CD4-positive, alpha-beta T cell treated with Interleukin-6 at 100 ng/mL for 8 hours (primary cell): ENCODE measurements around the gene RPL7A.
"Not testable (repeated sequence)": the region's sequence is repeated elsewhere in the genome, so short reads cannot be mapped to it uniquely, and the experiment has no call there.

Source experiments
- DNase-seq: peaks from one replicate; pipeline ENCODE4 v3.0.0-alpha.2; 2020; ENCODE audit warnings: mixed read lengths, low spot score

Gene RPL7A

GRCh38 chr9:133327834-133328484, 20.1 kb upstream of the RPL7A start:
- DNase-seq: no peak

DNA sequence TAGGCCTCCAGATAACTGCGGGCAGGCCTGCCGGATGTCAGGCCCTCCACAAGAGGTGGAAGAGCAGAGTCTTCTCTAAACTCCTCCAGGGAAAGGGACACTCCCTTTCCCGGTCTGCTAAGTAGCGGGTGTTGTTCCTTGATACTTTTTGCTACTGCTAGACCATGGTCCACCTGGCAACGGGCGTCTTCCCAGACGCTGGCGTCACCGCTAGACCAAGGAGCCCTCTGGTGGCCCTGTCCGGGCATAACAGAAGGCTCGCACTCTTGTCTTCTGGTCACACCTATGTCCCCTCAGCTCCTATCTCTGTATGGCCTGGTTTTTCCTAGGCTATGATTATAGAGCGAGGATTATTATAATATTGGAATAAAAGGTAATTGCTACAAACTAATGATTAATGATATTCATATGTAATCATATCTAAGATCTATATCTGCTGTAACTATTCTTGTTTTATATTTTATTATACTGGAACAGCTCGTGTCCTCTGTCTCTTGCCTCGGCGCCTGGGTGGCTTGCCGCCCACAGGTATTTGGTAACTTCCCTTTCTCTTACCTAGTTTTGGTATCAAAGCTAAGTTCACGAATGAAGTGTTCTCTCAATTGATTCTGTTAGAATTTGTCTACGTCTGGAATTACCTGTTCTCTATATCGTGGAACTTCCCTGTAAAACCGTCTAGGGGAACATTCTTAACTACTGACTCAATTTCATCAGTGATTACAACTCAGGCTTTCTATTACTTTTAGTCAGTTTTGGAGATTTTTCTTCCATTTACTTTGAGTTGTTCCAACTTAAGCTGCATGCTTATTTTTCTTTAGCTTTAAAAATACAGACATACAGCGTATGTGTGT, 18.5 kb upstream of the RPL7A start:
- not testable (repeated sequence) for DNase-seq

DNA sequence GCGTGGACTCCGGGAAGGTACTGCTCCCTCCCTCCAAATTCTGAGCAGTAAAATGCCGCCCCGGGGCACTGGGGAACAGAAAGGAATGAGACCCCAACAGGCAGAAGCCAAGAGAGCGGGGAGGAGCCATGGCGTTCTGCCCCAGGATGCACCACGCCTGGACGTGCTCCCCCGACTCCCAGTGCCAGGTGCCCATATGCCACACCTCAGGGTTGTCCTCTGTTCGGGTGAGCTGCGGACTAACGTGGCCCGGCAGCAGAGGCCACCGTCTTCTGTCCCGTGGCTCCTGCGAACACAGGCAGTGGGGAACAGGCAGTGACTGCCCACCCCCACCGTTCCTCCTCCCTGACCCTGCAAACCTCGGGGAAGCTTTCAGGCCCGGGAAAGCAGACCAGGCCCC, 16.8 kb upstream of the RPL7A start:
- DNase-seq: no peak

DNA sequence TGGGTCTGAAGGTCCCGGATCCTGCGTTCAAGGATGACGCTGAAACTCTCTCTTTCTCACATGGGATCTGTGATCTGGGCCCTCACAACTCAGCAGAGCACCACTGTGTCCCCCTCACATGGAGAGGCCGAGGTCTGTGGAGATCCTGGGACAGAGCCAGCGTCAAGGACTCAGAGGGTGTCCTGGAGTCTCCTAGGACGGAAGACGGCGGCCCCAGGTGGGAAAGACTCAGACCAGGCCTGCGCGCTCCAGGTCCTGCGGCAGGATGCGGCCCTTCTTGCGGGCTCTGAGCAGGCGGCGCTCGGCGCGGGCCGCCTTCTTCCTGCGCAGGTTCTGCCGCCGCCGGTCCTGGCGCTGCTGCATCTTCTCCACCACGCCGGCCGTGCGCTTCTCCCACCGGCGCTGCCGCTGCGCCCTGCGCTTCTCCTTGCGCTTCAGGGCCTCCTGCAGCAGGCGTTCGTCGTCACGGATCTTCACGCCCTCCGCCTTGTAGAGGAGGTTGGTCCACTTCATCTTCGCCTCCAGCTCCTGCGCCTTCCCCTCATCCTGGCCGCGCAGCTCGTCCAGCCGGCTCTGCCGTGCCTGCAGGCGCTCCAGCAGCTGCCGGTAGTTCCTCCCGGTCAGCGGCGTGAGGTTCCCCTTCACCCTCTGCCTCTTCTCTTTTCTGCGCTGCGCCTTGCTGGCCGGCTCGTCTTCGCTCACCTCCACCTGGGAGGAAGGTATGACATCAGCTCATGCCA, 16.2 kb upstream of the RPL7A start:
- DNase-seq: no peak

DNA sequence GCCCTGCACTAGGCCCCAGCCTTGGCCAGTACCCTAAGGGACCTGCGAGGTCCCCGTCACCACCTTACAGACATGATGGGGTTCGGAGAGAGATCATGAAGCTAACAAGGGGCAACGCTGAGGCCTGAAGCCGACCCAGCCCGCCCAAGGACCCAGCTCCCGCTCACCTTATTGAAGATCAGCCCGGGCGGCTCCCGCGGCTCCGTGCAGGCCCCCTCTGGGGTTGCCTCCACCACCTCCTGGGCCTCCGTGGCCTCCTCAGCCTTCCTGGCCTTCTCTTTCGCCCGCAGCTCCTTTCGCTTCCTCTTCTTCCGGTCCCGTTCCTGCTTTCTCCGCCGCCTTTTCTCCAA, 15.7 kb upstream of the RPL7A start:
- DNase-seq: no peak

GRCh38 chr9:133333011-133333410, 15.0 kb upstream of the RPL7A start:
- DNase-seq: no peak

- no peak for DNase-seq
These were observed 14.5 kb upstream of the RPL7A start for GRCh38 chr9:133333566-133333965.

DNA sequence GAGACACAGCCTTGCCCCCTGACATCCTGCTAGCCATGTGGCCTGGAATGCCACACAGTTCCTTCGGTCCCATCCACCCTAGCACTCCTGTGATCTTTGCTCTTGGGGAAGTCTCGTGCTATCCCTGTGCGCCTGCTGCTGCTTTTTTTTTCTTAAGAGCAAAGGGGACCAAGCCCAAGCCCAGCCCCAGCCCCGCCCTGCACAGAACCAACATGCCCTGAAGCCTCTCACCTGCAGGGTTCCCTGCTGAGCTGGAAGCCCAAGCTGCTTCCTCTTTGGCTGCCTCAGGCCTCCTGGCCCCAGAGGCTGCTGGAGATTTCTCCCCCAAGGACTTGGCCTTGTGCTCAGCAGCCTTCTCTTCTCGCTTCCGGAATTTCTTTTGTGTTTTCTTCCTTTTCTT, 13.9 kb upstream of the RPL7A start:
- DNase-seq: no peak

DNA sequence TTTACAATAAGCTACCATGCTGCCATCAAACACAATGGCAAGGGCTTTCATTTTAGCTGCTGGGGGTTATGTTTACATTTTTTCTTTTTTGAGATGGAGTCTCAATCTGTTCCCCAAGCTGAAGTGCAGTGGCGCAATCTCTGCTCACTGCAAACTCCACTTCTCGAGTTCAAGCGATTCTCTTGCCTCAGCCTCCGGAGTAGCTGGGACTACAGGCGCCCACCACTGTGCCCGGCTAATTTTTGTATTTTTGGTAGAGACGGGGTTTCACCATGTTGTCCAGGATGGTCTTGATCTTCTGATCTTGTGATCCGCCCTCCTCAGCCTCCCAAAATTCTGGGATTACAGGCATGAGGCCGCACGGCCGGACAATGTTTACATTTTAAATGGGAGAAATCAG, 13.1 kb upstream of the RPL7A start:
- DNase-seq: not testable (repeated sequence)

DNA sequence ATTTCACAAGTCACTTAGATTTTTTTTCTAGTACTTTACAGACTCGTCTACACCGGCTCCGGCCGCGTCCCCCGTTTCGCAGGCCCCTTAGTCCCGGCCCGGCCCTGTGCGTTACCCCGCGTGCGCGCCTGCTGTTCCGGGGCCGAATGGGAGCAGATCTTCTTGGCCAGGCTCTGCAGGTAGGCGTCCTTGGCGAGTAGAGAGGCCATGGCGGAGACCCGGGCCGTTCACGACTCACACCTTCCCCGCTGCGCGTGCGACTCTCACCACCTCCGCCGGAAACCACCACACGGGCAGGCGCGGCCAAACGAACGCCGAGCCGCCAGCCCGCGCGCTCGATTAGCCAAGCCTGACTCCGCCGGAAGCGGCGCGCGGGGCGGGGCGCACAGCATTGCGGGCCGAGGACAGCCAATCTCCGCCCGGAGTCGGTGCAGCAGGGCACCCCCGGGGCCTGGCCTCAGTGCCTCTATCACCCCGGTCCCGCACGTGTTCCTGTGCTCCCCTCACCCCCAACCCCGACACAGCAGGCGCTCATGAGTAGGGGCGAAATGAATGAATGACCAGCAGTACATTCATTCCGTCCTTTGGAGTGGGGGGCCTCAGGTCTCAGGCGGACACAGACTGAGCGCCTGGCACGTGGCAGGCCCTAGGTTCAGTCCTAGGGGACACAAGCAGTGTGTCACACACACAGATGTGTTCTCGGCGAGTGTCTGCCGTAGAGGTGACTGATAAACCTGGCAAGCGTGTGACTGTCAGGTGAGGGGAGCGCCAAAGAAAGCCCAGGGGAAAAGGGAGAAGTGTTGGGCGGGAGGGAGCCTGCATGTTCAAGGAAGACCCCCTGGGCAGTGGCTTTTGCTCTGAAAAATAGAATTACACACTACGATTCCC, 11.8 kb upstream of the RPL7A start, which contains the start of gene SURF6:
TSS of gene SURF6 (minus strand) at position 265 of the 888 bp plus-strand sequence. CDS start at position 209, 56 bp downstream.
- DNase-seq: peak; percentile 89

GRCh38 chr9:133339641-133340040, 8.4 kb upstream of the RPL7A start:
- no peak for DNase-seq

- no peak for DNase-seq
These were observed 7.8 kb upstream of the RPL7A start for GRCh38 chr9:133340256-133340655.

- DNase-seq: no peak
These were observed 7.1 kb upstream of the RPL7A start for GRCh38 chr9:133340916-133341315.

DNA sequence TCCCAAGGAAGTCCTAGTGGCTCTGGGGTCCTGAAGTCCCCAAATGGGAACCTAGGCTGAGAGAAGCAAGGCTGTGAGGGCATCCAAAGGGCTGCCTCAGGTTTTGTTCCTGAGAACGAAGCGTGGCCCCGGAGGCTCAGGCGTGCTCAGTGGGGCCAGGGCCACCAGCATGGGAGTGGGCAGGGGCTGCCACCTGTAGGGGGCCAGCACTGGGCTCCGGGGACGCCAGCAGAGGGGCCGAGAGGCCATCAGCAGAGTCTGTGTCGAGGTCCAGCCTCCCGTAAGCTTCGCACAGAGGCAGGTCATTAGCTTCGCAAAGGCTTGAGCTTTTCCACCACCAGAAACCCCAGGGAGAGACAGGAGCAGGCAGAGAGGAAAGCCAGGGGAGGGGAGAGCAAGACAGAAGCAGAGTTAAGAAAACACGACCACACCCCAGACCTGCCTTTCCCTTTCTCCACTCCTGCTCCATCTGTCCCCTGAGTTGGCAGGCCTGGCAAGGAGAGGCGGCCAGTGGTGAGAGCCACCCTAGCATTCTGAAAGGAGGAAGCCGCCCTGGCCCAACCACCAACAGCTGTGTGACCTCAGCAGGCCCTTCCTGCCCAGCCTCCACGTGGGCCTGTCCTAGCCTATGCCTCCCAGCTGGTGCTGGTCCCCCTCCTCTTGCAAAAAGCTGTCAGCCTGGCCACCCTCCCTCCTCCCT, 6.5 kb upstream of the RPL7A start:
- DNase-seq: no peak

DNA sequence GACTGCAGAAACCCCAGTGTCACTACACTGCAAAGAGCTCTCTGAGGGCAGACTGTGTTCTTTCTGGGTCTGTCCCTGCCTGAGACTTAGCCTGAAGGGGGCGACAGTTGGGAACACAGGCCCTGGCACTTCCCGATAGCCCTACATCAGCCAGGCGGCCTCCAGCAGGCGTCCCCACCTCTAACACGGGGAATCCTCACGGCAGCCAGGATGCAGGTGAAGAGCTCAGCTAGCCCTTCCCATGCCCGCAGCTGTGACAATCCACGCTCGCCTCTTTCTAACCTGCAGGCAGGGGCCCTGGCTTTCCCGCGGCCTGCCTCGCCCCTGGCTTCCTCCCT, 6.0 kb upstream of the RPL7A start:
- no peak for DNase-seq

- no peak for DNase-seq
These were observed 5.4 kb upstream of the RPL7A start for GRCh38 chr9:133342570-133342969.

GRCh38 chr9:133344071-133344470, 3.9 kb upstream of the RPL7A start:
- no peak for DNase-seq

DNA sequence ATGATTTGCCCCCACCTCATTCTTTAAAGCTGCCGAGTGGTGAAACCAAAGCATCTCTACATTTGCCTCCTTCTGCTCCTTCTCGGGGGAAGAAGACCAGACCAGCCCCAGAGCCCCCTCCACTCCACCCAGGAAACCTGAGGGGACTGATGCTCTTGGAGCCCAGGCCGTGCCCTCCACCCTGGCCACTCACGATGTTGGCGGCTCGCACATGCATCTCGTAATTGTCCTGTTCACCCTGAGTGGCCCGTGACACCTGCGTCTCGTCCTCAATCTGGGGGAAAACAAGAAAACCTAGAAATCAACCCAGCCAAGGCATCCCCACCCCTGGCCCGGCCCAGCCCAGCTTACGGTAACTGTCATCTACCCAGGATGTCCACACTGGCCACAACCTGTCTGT, 3.0 kb upstream of the RPL7A start:
- DNase-seq: no peak

DNA sequence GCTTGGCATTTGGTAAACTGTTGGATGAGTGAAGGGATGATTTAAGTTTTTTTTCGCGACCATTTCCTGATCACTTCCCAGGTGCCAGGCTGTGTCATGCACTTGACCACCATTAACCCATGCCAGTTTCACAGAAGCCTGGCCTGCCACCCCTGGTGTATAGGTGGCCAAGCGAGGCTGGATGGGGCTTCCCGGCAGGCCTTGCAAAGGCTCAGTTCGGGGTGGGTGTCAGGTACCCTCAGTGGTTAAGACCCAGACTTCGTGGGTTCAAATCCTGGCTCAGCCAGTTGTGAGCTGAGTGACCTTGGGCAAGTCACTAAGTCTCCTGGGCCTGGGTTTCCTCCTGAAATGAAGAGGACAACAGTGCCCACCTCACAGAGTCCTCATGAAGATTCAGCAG, 2.4 kb upstream of the RPL7A start:
- DNase-seq: no peak

- no peak for DNase-seq
These were observed 1.8 kb upstream of the RPL7A start for GRCh38 chr9:133346021-133346785.
